SKM-1 treated with dmso at 0.1 percent for 144 hours (cell line): ENCODE measurements around the gene CDH24.

Experiments used
- DNase-seq: peaks from one replicate; lab custom pipeline; 2025; ENCODE audit not compliant: unreplicated experiment; lab: John Stamatoyannopoulos, UW

Gene CDH24

DNA sequence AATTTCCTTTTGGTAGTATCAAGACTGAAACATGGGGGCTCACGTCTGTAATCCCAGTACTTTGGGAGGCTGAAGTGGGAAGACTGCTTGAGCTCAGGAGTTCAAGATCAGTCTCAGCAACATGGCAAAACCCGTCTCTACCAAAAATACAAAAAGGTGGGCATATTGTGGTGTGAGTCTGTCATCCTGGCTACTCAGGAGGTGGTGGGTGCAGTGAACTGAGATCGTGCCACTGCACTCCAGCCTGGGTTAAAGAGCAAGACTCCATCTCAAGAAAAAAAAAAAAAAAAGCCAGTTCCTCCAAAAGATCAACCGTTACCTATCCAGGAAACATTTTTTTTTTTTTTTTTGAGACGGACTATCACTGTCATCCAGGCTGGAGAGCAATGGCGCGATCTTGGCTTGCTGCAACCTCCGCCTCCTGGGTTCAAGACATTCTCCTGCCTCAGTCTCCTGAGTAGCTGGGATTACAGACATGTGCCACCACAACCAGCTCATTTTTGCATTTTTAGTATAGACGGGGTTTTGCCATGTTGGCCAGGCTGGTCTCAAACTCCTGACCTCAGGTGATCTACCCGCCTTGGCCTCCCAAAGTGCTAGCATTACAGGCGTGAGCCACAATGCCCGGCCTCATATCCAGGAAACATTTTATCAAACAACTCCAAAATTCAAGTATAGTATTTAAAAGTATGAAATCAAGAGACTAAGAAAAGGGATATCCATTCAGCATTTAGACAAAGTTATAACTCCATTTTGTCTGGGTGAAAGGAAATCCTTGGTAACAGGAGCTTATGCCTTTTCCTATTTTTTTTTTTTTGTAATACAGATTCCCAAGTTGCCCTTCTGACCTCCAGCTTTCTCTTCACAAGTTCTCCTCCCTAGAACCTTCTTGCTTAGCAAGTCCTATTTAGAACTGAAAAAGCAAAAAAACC is 34.2 kb upstream of the CDH24 start:
- DNase-seq: no peak

GRCh38 chr14:23090254-23090636 is 32.9 kb upstream of the CDH24 start:
- no peak for DNase-seq

DNA sequence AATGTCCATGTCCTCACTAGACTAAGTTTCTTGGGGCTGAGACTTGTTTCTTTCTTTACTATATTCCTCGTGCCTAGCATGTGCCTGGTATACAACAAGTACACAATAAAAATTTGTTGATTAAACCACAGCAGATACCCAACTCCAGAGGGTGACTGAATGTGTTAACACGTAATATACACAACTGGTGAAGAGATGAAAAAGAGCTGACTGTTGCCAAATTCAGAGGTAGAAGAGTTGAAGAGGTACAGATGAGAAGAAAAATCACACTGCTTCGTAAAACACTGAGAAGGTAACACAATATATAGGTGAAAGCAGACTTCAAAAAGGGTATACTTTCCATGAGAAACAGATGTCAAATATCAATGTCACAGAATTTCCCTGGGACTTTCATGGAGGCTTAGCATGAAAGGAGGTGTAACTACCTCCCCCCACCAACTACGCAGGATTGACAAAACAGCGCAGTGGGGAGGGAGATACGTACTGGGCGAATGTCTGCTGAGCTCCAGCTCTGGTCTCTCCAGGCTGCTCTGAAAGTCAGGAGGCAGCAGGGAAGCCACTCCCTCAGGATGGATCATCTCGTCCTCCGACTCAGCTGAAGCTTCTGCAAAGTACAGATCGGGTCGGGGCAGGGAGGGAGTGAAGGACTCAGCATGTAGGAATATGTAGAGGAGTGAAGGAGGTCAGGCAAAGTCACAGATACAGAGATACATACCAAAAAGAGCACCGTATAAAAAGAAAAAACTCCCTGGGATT is 32.4 kb upstream of the CDH24 start:
- no peak for DNase-seq

- no peak for DNase-seq
Measured at GRCh38 chr14:23086565-23086964, 29.2 kb upstream of the CDH24 start.

DNA sequence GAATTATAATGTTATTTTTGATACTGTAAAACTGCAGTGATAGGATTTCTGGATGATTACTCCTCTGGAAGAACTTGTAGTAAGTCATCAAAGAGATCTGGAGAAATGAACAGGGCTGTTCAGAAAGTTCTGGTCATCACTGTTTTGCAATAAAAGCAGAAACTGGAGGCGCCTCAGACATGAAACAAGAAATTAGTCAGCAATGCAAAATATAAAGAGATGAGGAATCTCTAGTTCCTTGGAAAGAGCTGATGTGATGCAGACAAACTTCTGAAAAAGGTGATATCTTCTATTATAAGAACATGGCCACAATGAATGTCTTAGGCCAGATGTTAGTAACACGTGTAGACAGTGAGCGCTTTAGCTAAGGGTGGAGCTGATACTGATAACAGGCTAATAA is 28.1 kb upstream of the CDH24 start:
- DNase-seq: no peak

- no peak for DNase-seq
Measured at GRCh38 chr14:23080474-23080873, 23.2 kb upstream of the CDH24 start.

GRCh38 chr14:23079716-23080115 is 22.4 kb upstream of the CDH24 start:
- no peak for DNase-seq

DNA sequence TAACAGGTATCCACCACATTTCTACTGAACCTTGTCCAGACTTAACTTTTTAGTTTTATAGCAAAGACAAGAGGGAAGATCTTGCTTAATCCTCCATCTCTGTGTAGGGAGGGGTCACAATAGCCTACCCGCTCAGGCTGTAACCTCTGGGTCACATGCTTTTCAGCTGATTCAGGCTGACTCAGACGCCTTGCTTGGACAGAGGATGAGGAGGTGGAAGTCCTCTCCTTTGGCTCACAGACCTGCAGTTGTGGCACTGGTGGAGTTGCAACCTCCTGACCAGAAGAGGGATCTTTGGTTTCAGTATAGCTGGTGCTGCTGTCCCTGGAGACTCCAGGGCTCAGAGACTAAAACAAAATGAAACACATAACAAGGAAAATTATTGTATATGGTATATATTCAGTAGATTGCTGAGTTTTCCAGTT is 21.4 kb upstream of the CDH24 start:
- no peak for DNase-seq

DNA sequence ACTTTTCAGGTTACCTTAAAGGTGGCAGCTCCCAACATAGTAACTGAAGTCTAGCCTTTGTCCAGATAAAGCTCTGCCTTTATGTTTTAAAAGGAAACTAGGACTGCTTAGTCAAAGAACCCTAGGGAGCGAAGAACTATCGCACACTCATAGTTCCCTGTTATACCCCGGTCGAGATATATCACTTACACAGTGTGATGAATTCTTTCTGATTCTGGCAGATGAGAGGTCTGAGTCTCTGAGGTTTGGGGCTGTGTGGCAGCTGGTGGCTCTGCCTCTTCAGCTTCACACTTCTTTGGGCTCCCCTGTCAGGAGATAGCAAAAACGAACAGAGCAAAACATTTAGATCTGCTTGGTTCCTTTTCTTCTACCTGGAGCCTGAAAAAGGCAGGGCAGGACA is 20.6 kb upstream of the CDH24 start:
- DNase-seq: no peak

DNA sequence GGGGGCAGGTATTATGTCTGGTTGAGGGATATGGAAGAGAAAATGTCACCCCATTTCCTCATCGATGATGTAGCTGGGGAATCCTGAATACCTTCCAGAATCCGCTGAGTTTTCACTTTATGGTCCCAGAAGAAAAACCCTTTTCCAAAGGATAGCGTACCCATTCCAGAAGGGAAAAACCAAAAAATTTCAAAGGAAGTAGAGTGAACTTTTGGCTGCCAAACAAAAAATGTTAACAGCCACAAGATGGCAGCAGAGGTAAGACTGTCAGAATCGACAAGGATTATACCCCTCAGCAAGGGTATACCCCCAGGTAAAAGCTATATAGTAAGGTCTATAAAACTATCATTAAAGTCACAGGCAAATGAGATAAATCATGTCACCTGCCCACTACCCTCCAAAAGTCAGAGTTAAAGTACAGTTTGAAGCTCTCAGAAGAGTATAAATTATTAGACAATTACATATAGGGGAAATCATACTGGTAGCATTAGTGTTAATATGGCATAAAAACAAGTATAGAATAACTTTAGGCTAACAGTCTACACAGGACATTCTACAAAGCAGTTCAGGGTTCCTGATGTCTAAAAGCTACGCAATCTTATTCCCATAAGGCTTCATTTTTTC is 19.6 kb upstream of the CDH24 start:
- DNase-seq: no peak

DNA sequence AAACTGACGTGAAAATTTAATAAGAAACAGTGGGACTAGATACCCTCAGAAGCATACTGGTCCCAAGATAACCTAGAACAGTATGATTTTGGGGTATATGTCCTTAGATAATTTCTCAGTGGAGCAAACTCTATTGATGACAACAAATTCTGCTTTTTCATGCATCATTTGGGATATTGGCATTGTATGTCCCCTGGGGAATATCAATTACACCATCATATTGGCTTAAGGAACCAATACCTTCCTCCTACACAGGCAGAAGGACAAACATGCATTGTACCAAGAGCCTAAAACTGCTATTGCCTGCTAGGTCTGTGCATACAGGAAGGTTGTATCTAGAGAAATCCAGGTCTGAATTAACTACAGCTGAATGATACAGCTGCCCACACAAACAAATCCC is 17.6 kb upstream of the CDH24 start:
- no peak for DNase-seq

DNA sequence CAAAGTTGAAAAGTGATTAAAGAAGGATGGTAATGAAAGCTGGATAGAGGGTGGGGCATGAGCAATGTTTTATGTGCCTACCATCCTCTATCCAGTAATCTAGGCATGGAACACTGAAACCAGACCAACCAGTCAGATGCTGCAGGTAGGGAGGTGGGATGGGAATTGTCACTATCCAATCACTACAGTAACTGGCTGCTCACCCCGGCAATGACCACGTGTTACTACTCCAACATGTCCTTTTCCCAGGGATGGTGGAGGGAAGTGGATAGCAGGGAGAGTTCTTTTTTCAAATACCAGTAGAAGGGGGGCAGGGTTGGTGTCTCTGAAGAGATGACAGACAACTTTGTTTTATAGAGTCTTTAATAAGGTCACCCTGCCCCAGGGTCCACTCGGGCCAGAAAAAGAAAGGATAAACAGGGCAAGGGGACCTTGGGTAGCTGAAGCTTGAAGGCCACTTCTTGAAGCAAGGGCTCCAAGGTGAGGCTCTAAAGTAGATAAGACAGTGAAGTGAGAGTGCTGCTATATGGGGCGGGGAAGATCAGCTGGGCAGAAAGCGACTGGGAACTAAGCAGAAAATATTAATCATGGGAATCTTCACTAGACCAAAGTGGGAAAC is 14.7 kb upstream of the CDH24 start:
- no peak for DNase-seq

GRCh38 chr14:23071244-23071920 is 14.1 kb upstream of the CDH24 start:
- DNase-seq: no peak

DNA sequence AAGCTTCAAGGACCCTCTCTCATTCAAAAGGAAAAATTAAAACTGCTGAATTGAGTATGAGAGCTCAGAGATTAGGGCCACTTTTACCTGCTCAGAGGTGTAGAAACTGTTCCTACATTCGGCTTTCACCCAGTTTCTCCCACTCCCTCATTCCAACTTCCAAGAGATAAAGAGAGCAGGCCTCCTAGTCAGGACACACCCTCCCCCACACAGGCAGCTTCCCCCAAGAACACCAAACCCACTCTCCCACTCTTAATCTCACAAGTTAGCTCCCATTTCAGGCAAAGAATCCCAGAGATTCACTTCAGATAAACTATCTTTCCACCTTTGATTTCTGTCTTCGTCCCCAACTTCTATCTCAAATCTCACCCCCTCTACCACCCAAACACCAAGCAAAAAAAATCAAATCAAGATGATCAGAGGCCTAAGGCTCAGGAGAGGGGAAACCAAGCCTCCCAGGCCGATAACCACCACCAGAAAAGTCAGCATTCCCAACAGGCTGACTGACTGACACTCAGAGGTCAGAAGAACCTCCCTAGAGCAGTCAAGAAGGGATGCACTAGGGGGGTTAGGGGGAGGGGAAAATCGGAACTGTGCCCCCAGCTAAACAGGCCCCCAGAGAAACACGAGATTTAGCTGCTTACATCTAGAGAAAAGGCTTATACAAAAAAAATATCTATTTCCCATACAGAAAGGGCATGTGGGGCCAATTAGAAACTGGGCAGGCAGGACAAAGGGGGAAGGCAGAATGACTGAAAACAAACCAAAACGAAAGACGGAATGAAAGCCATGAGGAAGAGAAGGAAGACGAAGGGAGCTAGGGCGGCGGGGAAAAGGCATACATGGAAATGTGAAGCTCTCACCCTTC is 13.2 kb upstream of the CDH24 start:
- no peak for DNase-seq

DNA sequence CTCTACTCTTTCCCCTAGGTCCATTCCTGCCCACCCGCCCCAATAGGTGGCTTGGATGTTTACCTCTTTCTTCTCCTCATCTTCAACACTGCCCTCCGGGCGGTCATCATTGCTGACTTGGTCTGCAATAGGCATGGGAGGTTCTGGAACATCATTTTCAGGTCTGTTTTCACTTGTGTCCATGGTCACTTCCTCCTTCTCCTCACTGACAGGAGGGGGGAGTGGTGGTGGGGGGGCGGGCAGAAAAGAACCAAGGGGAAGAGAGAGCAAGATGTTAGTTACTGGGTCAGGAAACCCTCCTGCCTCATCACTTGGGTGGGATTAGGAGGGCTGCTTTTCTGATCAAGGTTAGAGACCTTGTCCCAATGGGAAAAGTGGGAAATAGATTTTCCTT is 12.1 kb upstream of the CDH24 start:
- DNase-seq: no peak

DNA sequence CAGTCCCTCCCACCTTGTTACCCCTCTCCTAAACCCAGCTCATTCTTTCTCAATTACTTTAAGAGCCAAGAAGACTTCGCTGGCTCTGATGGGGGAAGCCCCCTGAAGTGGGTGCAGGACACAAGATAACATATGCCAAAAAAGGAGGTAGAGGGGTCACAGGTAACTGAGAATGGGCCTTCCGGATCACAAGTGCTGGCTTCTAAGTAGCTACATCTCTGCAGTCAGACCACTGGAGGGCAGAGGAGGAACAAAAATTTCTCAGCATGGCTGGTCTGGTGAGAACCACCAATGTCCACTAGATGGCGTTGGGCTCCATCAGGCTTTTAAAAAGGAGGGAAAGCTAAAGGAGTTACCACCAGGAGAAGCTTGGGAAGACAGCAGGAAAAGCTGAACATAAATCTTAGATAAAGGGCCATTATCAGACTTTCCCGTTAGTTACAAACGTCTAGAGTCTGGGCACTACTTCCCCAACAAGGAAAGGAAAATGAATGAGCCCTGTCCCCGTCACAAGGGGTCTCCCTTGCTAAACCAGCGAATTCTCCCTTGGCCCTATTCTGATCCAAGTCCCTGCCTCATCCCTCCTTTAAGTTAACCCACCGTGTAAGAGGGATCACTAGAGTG is 11.6 kb upstream of the CDH24 start:
- no peak for DNase-seq

GRCh38 chr14:23067847-23068788 is 10.8 kb upstream of the CDH24 start:
- DNase-seq: no peak
